GM21360 (cell line): ENCODE results near the gene CEP78.
A peak's percentile ranks its signal among the peaks of the same experiment; 100 is the strongest.
"Not testable (repeated sequence)": the region's sequence is repeated elsewhere in the genome, so short reads cannot be mapped to it uniquely, and the experiment has no call there.

Experiments used
- ATAC-seq: cut with Tn5 transposase; IDR thresholded peaks from one replicate; pipeline ENCODE4 v1.9.1; 2021; ENCODE audit warnings: mild to moderate bottlenecking, moderate library complexity; ENCODE audit not compliant: unreplicated experiment

CEP78 gene

GRCh38 chr9:78232471-78232870, 3.4 kb upstream of the CEP78 start:
- not testable (repeated sequence) for ATAC-seq

- ATAC-seq: no peak
Measured at GRCh38 chr9:78234810-78235209, 1.1 kb upstream of the CEP78 start.

- ATAC-seq: no peak
Measured at GRCh38 chr9:78235256-78235761, 566 bp upstream of the CEP78 start.

GRCh38 chr9:78236551-78236910, 656 bp downstream of the CEP78 start:
- peak; percentile 14 for ATAC-seq

- no peak for ATAC-seq
Measured at GRCh38 chr9:78238046-78239038, 2.5 kb downstream of the CEP78 start.

- ATAC-seq: no peak
Measured at GRCh38 chr9:78239506-78239905, 3.6 kb downstream of the CEP78 start.

GRCh38 chr9:78242041-78242440, 6.2 kb downstream of the CEP78 start:
- ATAC-seq: no peak

GRCh38 chr9:78243130-78243529, 7.3 kb downstream of the CEP78 start:
- ATAC-seq: no peak

GRCh38 chr9:78245401-78245800, 9.5 kb downstream of the CEP78 start:
- ATAC-seq: no peak

GRCh38 chr9:78248635-78249034, 12.8 kb downstream of the CEP78 start:
- ATAC-seq: no peak

- no peak for ATAC-seq
Measured at GRCh38 chr9:78249542-78249941, 13.7 kb downstream of the CEP78 start.

GRCh38 chr9:78252616-78253015, 16.7 kb downstream of the CEP78 start:
- ATAC-seq: no peak

- no peak for ATAC-seq
Measured at GRCh38 chr9:78253285-78253684, 17.4 kb downstream of the CEP78 start.

- ATAC-seq: peak; percentile 54
Measured at GRCh38 chr9:78261403-78262001, 25.6 kb downstream of the CEP78 start.

- ATAC-seq: no peak
Measured at GRCh38 chr9:78262655-78263054, 26.8 kb downstream of the CEP78 start.

- no peak for ATAC-seq
Measured at GRCh38 chr9:78267889-78268288, 32.0 kb downstream of the CEP78 start.

- ATAC-seq: no peak
Measured at GRCh38 chr9:78269784-78270183, 33.9 kb downstream of the CEP78 start.

GRCh38 chr9:78272307-78272706, 36.4 kb downstream of the CEP78 start:
- no peak for ATAC-seq

GRCh38 chr9:78273761-78274160, 37.9 kb downstream of the CEP78 start:
- ATAC-seq: no peak

- no peak for ATAC-seq
Measured at GRCh38 chr9:78278177-78278777, 42.4 kb downstream of the CEP78 start.

- no peak for ATAC-seq
Measured at GRCh38 chr9:78278801-78279200, 42.9 kb downstream of the CEP78 start.
